ENCODE measurements around the gene PNMT. TPM values are rescaled to one million over a fixed set of nuclear protein-coding genes. Genes with fewer than 3 reads are reported as not detected.

The PNMT gene
- total RNA-seq, 4 donors from 2014 or later = 1.4 to 28.1 (median 1.8) TPM

GRCh38 chr17:39704821-39705551, 36.7 kb downstream of the PNMT start:
- peak overlapping the region in 2 of 4 donors; percentile 10 to 19 for H3K4me3 ChIP-seq
- DNase-seq = peak in 1 of 3 donors; percentile 51
- no peaks in the 10 kb centered on the region for H3K9me3 ChIP-seq
- H3K27me3 ChIP-seq = no peaks in the 10 kb centered on the region
- TF ChIP-seq POLR2A (IDR thresholded peaks at IDR 0.05) (no peak), CTCF (IDR thresholded peaks at IDR 0.05) (peak in 3 of 6 experiments; percentile 38 to 51 (median 47))
- H3K36me3 ChIP-seq = peaks cover 0 to 28% (median 0%) of the 10 kb centered on the region in 3 donors
- peaks cover 3 to 71% (median 6%) of the 10 kb centered on the region in 4 donors for H3K4me1 ChIP-seq
- H3K27ac ChIP-seq = peak overlapping the region in 3 of 4 donors; percentile 76 to 92 (median 91)

- Histone ChIP-seq H3K4me1 (peaks cover 3 to 71% (median 6%) of the 10 kb centered on the region in 4 donors), H3K9me3 (no peaks in the 10 kb centered on the region), H3K36me3 (peaks cover 0 to 37% (median 0%) of the 10 kb centered on the region in 3 donors), H3K4me3 (peak overlapping the region in 2 of 4 donors; percentile 10 to 24), H3K27ac (peak overlapping the region in 3 of 4 donors; percentile 76 to 92 (median 91)), H3K27me3 (no peaks in the 10 kb centered on the region)
- TF ChIP-seq CTCF (IDR thresholded peaks at IDR 0.05) (peak in 2 of 6 experiments; percentile 22 to 33), POLR2A (IDR thresholded peaks at IDR 0.05) (peak in 1 of 2 donors; percentile 43)
- DNase-seq = peak in 2 of 3 donors; percentile 83 to 85
Observed at GRCh38 chr17:39705786-39706348, 37.6 kb downstream of the PNMT start.

- Histone ChIP-seq H3K4me3 (peak overlapping the region in 1 of 4 donors; percentile 24), H3K27me3 (no peaks in the 10 kb centered on the region), H3K27ac (peak overlapping the region in 3 of 4 donors; percentile 76 to 92 (median 91)), H3K4me1 (peaks cover 3 to 71% (median 6%) of the 10 kb centered on the region in 4 donors), H3K9me3 (no peaks in the 10 kb centered on the region), H3K36me3 (peaks cover 0 to 42% (median 0%) of the 10 kb centered on the region in 3 donors)
- TF ChIP-seq POLR2A (IDR thresholded peaks at IDR 0.05) (no peak), CTCF (IDR thresholded peaks at IDR 0.05) (no peak)
- no peak for DNase-seq
Observed at GRCh38 chr17:39706383-39706782, 38.1 kb downstream of the PNMT start.

- TF ChIP-seq POLR2A (IDR thresholded peaks at IDR 0.05) (no peak), CTCF (IDR thresholded peaks at IDR 0.05) (no peak)
- Histone ChIP-seq H3K36me3 (peaks cover 0 to 47% (median 0%) of the 10 kb centered on the region in 3 donors), H3K27ac (peak overlapping the region in 3 of 4 donors; percentile 76 to 92 (median 91)), H3K4me1 (peaks cover 3 to 66% (median 6%) of the 10 kb centered on the region in 4 donors), H3K9me3 (no peaks in the 10 kb centered on the region), H3K4me3 (peak overlapping the region in 1 of 4 donors; percentile 24), H3K27me3 (no peaks in the 10 kb centered on the region)
- peak in 1 of 3 donors; percentile 64 for DNase-seq
Observed at GRCh38 chr17:39706921-39707337, 38.7 kb downstream of the PNMT start.

- TF ChIP-seq POLR2A (IDR thresholded peaks at IDR 0.05) = no peak
- Histone ChIP-seq H3K27me3 (no peaks in the 10 kb centered on the region), H3K4me1 (peaks cover 0 to 41% (median 6%) of the 10 kb centered on the region in 4 donors), H3K27ac (no peak overlapping the region), H3K9me3 (no peaks in the 10 kb centered on the region), H3K4me3 (no peak overlapping the region), H3K36me3 (peaks cover 0 to 72% (median 0%) of the 10 kb centered on the region in 3 donors)
- no peak for DNase-seq
Observed at GRCh38 chr17:39709319-39709997, 41.2 kb downstream of the PNMT start.
